Measurements from ENCODE around the gene RHBDL1. TPM values are rescaled to one million over a fixed set of nuclear protein-coding genes. Genes with fewer than 3 reads are reported as not detected.

RHBDL1 gene
- total and polyA plus RNA-seq, 9 of the 15 experiments (the other 6 are each of a cell fraction or from before 2014, with no cell fraction given), result 0.03 to 5.6 (median 1.3) TPM; not detected in 1

DNA sequence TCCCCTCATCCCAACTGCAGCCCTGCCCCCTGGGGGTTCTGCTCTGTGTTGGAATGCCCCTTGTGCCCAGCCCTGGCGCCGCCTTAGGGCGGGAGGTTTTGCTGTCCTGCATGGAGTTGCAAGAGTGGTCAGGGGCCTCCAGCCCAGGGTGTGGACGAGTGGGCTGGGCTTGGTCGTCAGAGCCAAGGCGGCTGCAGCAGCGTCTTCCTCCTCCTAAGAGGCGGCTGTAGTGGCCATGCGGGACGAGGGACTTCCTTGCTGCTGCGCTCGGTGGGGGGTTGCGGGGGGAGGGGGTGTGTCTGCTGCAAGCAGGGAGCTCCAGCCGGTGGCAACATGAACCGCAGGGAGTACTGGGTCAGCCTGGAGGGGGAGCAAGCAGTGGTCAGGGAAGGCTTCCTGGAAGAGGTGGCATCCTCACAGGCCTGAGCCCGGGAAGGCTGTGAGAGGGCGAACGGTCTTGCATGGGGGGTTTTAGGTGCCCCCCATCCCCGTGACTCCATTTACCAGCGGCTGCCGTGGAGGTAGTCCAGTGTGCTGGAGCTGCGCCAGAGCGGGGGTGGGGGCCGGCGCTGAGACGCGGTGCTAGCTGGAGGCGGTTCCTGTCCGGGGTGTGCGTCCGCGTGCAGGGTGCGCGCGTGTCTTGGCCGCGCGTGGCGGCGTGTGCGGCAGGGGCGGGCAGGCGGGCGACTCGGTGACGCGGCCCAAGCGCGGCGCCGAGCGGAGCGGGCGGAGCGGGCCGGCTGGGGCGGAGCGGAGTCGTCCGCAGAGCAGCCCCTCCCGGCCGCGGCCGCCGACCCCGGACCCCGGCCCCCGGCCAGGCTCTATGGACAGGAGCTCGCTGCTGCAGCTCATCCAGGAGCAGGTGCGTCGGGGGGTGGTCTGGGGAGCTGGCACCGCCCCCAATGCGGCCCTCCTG is at the start of gene RHBDL1 (continued):
- TF ChIP-seq ATF7 (IDR thresholded peaks at IDR 0.05), result 0 out of 2 replicates have a peak, but pooled peaks have one; percentile 54
- TF ChIP-seq FOXM1 (IDR thresholded peaks at IDR 0.05; ENCODE audit: low read depth), result no peak
- 0 out of 2 replicates have a peak, but pooled peaks have one; percentile 43 for TF ChIP-seq FOXM1 (CRISPR knock-in tag; IDR thresholded peaks at IDR 0.05; ENCODE audit: low read depth)
- TF ChIP-seq, protein P1, sequence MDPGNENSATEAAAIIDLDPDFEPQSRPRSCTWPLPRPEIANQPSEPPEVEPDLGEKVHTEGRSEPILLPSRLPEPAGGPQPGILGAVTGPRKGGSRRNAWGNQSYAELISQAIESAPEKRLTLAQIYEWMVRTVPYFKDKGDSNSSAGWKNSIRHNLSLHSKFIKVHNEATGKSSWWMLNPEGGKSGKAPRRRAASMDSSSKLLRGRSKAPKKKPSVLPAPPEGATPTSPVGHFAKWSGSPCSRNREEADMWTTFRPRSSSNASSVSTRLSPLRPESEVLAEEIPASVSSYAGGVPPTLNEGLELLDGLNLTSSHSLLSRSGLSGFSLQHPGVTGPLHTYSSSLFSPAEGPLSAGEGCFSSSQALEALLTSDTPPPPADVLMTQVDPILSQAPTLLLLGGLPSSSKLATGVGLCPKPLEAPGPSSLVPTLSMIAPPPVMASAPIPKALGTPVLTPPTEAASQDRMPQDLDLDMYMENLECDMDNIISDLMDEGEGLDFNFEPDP (CRISPR knock-in tag; IDR thresholded peaks at IDR 0.05), result no peak
- no peak for TF ChIP-seq SNIP1 (IDR thresholded peaks at IDR 0.05; ENCODE audit: low read depth)
- TF ChIP-seq, protein P2, sequence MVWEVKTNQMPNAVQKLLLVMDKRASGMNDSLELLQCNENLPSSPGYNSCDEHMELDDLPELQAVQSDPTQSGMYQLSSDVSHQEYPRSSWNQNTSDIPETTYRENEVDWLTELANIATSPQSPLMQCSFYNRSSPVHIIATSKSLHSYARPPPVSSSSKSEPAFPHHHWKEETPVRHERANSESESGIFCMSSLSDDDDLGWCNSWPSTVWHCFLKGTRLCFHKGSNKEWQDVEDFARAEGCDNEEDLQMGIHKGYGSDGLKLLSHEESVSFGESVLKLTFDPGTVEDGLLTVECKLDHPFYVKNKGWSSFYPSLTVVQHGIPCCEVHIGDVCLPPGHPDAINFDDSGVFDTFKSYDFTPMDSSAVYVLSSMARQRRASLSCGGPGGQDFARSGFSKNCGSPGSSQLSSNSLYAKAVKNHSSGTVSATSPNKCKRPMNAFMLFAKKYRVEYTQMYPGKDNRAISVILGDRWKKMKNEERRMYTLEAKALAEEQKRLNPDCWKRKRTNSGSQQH (CRISPR knock-in tag; IDR thresholded peaks at IDR 0.05), result 0 out of 2 replicates have a peak, but pooled peaks have one; percentile 45
- no peak for TF ChIP-seq TCF3 (CRISPR knock-in tag; IDR thresholded peaks at IDR 0.05)
- TF ChIP-seq TFAM (CRISPR knock-in tag; conservative IDR thresholded peaks at IDR 0.05), result no peak
- no peak for TF ChIP-seq CBX2 (IDR thresholded peaks at IDR 0.05; ENCODE audit: insufficient read depth, low read length, poor library complexity, severe bottlenecking)
- TF ChIP-seq ZNF24 (IDR thresholded peaks at IDR 0.05), result no peak
- no peak for TF ChIP-seq U2AF1 (optimal IDR thresholded peaks at IDR 0.05; ENCODE audit: low read depth, low read length)
- peak; percentile 50 for TF ChIP-seq CHD1 (IDR thresholded peaks at IDR 0.05; ENCODE audit: low read length)
- TF ChIP-seq, protein P3, sequence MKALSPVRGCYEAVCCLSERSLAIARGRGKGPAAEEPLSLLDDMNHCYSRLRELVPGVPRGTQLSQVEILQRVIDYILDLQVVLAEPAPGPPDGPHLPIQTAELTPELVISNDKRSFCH (CRISPR knock-in tag; IDR thresholded peaks at IDR 0.05), result no peak
- TF ChIP-seq, protein P3 (tag; IDR thresholded peaks at IDR 0.05), result 0 out of 2 replicates have a peak, but pooled peaks have one; percentile 33
- TF ChIP-seq, protein P4, sequence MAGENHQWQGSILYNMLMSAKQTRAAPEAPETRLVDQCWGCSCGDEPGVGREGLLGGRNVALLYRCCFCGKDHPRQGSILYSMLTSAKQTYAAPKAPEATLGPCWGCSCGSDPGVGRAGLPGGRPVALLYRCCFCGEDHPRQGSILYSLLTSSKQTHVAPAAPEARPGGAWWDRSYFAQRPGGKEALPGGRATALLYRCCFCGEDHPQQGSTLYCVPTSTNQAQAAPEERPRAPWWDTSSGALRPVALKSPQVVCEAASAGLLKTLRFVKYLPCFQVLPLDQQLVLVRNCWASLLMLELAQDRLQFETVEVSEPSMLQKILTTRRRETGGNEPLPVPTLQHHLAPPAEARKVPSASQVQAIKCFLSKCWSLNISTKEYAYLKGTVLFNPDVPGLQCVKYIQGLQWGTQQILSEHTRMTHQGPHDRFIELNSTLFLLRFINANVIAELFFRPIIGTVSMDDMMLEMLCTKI (IDR thresholded peaks at IDR 0.05; ENCODE audit: partially characterized antibody), result no peak
- no peak for TF ChIP-seq CBFA2T3 (IDR thresholded peaks at IDR 0.05)
- 0 out of 2 replicates have a peak, but pooled peaks have one; percentile 65 for TF ChIP-seq ZNF263 (CRISPR knock-in tag; IDR thresholded peaks at IDR 0.05; ENCODE audit: borderline replicate concordance)
- TF ChIP-seq GTF2E2 (tag; IDR thresholded peaks at IDR 0.05), result no peak
- TF ChIP-seq, protein P5, sequence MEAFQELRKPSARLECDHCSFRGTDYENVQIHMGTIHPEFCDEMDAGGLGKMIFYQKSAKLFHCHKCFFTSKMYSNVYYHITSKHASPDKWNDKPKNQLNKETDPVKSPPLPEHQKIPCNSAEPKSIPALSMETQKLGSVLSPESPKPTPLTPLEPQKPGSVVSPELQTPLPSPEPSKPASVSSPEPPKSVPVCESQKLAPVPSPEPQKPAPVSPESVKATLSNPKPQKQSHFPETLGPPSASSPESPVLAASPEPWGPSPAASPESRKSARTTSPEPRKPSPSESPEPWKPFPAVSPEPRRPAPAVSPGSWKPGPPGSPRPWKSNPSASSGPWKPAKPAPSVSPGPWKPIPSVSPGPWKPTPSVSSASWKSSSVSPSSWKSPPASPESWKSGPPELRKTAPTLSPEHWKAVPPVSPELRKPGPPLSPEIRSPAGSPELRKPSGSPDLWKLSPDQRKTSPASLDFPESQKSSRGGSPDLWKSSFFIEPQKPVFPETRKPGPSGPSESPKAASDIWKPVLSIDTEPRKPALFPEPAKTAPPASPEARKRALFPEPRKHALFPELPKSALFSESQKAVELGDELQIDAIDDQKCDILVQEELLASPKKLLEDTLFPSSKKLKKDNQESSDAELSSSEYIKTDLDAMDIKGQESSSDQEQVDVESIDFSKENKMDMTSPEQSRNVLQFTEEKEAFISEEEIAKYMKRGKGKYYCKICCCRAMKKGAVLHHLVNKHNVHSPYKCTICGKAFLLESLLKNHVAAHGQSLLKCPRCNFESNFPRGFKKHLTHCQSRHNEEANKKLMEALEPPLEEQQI (IDR thresholded peaks at IDR 0.05), result no peak

All from K562 (cell line).